ENCODE measurements around the gene RAB31.

Gene RAB31

GRCh38 chr18:9726936-9727335 lies 18.8 kb downstream of the RAB31 start:
- no peak for DNase-seq (ENCODE audit: low read depth, low spot score)
- no peak overlapping the region for H3K4me3 ChIP-seq (ENCODE audit: low read length)

- H3K4me3 ChIP-seq (ENCODE audit: low read length) = no peak overlapping the region
- DNase-seq (ENCODE audit: low read depth, low spot score) = no peak
Observed at GRCh38 chr18:9730786-9731185, 22.7 kb downstream of the RAB31 start.

GRCh38 chr18:9731380-9731779 lies 23.3 kb downstream of the RAB31 start:
- no peak overlapping the region for H3K4me3 ChIP-seq (ENCODE audit: low read length)
- no peak for DNase-seq (ENCODE audit: low read depth, low spot score)

DNA sequence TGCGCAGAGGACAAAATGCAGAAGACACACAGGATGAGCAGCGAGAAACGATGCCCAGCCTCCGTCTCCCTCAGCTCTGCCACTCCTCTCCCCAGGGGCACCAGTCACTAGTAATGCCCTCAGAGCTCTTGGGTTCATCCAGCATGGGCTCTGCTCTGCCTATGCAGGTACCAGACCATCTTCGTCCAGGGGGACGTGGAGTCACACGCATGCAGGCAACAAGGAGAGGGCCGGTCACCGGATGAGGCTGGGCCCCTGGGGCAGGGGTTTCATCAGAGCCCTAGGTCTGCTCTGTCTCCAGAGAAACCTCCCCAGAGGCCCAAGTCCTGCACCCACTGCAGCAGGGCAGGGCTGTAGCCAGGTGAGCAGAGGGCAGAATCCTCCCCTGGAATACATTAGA lies 23.9 kb downstream of the RAB31 start:
- DNase-seq (ENCODE audit: low read depth, low spot score) = no peak

DNA sequence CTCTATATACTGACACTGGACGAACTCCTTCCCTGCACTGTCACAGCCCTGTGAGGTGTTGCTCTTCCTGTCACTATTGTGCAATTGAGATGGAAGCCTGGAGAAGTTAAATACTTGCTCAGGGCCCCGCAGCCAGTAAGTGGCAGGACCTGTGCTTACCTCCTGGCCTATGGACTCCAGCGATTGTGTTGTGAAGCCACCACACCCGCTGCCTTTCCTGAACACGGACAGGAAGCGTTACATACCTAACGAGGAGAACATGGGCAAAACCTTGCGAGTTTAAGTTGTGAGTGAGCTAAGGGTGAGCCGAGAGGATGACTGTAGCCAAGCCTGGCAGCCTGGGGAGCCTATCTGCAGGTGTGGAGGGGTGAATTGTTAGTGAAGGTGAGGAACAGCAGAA lies 26.1 kb downstream of the RAB31 start:
- peak; percentile 14 for DNase-seq (ENCODE audit: low read depth, low spot score)

More for the DNA sequence above, 23.9 kb downstream of the RAB31 start:
- H3K4me3 ChIP-seq (ENCODE audit: low read length) = no peak overlapping the region

GRCh38 chr18:9735238-9735637 lies 27.1 kb downstream of the RAB31 start:
- H3K4me3 ChIP-seq (ENCODE audit: low read length) = no peak overlapping the region
- DNase-seq (ENCODE audit: low read depth, low spot score) = peak; percentile 95

More for the DNA sequence above, 26.1 kb downstream of the RAB31 start:
- H3K4me3 ChIP-seq (ENCODE audit: low read length) = no peak overlapping the region

DNA sequence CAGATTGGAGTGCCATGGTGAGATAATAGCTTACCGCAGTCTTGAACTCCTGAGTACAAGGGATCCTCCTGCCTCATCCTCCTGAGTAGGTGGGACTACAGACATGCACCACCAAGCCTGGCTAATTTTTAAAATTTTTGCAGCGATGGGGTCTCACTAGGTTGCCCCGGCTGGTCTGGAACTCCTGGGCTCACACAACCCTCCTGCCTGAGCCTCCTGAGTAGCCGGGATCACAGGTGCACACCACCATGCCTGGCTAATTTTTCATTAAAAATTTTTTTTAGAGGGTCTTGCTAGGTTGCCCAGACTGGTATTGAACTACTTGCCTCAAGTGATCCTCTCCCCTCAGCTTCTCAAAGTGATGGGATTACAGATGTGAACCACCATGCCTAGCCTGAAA lies 27.8 kb downstream of the RAB31 start:
- no peak overlapping the region for H3K4me3 ChIP-seq (ENCODE audit: low read length)
- DNase-seq (ENCODE audit: low read depth, low spot score) = no peak

GRCh38 chr18:9736286-9736835 lies 28.3 kb downstream of the RAB31 start:
- H3K4me3 ChIP-seq (ENCODE audit: low read length) = no peak overlapping the region
- no peak for DNase-seq (ENCODE audit: low read depth, low spot score)

GRCh38 chr18:9737006-9737405 lies 28.9 kb downstream of the RAB31 start:
- DNase-seq (ENCODE audit: low read depth, low spot score) = no peak
- no peak overlapping the region for H3K4me3 ChIP-seq (ENCODE audit: low read length)

- DNase-seq (ENCODE audit: low read depth, low spot score) = no peak
- H3K4me3 ChIP-seq (ENCODE audit: low read length) = no peak overlapping the region
Observed at GRCh38 chr18:9737472-9738121, 29.5 kb downstream of the RAB31 start.

DNA sequence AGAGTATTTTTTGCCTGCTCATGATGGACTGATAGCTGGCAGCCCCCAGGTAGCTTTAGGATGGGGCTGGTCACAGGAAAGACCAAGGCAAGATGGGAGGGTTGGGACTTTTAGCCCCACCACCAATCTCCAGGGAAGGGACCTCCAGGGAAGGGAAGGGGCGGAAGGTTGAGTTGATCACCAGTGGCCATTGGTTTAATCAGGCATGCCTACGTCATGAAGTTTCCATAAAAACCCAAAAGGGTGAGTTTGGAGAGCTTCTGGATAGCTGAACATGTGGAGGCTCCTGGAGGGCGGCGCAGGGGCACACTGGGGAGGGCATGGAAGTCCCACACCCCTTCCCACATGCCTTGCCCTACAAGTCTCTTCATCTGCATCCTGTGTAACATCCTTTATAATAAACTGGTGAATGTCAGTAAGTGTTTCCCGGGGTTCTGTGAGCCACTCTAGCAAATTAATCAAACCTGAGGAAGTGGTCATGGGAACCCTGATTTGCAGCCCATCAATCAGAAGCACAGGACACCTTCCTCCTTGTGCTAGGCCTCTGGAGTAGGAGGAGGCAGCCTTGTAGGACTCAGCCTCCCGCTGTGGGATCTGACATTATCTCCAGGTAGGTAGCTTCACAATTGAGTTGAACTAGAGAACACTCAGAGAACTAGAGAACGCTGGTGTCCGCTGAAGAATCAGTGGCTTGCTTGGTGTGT lies 30.3 kb downstream of the RAB31 start:
- no peak overlapping the region for H3K4me3 ChIP-seq (ENCODE audit: low read length)
- no peak for DNase-seq (ENCODE audit: low read depth, low spot score)

- no peak for DNase-seq (ENCODE audit: low read depth, low spot score)
- no peak overlapping the region for H3K4me3 ChIP-seq (ENCODE audit: low read length)
Observed at GRCh38 chr18:9739516-9739915, 31.4 kb downstream of the RAB31 start.

GRCh38 chr18:9740071-9740470 lies 32.0 kb downstream of the RAB31 start:
- no peak overlapping the region for H3K4me3 ChIP-seq (ENCODE audit: low read length)
- no peak for DNase-seq (ENCODE audit: low read depth, low spot score)

- no peak overlapping the region for H3K4me3 ChIP-seq (ENCODE audit: low read length)
- DNase-seq (ENCODE audit: low read depth, low spot score) = no peak
Observed at GRCh38 chr18:9741406-9741792, 33.3 kb downstream of the RAB31 start.

DNA sequence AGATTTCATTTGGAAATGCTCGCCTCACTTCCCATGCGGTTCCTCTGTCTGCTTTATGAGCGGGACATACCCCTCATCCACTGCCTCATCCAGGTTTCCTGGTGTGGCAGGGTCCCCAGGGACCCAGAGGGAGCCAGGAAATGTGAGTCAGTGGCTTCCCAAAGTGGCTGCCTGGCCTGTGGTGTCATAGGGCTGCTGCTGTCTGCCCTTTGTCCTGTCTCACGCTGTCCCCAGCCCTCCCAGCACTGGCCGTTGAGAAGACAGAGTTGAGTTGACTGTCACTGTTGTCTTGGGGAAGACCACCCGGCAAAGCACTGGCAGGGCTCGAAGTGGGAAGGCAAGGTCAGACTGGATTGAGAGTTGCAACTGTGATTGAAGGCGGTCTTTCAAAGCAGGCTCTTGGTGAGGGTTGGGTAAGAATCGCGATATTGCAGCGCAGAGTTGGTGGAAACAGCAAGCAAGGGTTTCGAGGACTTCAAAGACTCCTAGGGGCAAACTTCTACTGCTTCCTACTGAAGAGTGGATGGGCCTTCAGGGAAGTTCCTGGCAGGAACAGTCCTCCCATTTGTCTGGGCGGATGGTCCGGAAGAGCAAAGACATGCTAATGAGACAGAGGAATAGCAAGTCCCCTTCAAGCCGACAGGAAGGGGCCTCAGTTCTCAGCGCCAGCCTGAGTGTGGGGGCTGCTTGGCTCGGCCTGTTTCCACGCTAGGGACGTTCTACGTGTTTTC lies 33.9 kb downstream of the RAB31 start:
- no peak overlapping the region for H3K4me3 ChIP-seq (ENCODE audit: low read length)
- no peak for DNase-seq (ENCODE audit: low read depth, low spot score)

DNA sequence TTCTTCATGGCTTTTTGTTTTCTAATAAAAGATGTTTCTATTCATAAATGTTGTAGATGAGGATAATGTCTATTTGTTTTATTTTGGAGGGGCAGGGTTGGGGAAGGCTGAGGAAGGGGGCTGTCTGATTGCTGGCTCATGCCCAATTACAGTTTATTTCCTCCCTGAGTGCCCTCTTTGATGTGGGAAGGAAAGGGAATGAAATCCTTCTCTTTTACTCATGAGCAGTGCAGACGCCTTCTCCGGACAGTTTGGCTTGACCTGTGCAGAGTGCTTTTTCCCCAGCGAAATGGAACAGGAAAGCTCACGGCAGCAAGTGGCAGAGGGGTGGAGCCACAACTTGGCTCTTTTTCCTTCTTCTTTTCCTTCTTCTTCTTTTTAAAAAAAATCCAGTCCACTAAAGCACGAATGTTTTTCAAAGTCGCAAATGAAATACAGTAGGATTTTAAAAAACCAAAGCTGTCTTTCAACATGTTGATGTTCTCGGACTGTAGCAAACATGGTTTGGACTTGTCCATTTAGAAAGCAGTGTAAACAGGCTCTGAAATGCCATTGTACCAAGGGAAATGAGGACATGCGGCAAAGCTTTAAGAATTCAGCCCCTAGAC lies 34.5 kb downstream of the RAB31 start:
- DNase-seq (ENCODE audit: low read depth, low spot score) = no peak
- H3K4me3 ChIP-seq (ENCODE audit: low read length) = no peak overlapping the region

GRCh38 chr18:9743200-9744016 lies 35.3 kb downstream of the RAB31 start:
- DNase-seq (ENCODE audit: low read depth, low spot score) = no peak
- H3K4me3 ChIP-seq (ENCODE audit: low read length) = no peak overlapping the region

DNA sequence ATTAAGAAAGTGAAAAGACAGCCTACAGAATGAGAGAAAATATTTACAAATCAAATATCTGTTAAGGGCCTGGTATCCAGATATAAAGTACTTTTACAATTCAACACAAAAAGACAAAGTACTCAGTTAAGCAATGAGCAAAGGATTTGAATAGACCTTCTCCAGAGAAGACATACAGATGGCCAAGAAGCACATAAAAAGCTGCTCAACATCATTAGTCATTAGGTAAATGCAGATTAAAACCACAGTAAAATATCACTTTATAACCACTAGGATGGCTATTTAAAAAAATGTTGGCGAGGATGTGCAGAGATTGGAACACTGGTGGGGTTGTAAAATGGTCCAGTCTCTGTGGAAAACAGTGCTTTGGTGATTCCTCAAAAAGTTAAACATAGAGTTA lies 38.9 kb downstream of the RAB31 start:
- no peak for DNase-seq (ENCODE audit: low read depth, low spot score)
- H3K4me3 ChIP-seq (ENCODE audit: low read length) = no peak overlapping the region

GRCh38 chr18:9749611-9750010 lies 41.5 kb downstream of the RAB31 start:
- H3K4me3 ChIP-seq (ENCODE audit: low read length) = no peak overlapping the region
- DNase-seq (ENCODE audit: low read depth, low spot score) = no peak
